Measurements from ENCODE around the gene LDLR.

DNA sequence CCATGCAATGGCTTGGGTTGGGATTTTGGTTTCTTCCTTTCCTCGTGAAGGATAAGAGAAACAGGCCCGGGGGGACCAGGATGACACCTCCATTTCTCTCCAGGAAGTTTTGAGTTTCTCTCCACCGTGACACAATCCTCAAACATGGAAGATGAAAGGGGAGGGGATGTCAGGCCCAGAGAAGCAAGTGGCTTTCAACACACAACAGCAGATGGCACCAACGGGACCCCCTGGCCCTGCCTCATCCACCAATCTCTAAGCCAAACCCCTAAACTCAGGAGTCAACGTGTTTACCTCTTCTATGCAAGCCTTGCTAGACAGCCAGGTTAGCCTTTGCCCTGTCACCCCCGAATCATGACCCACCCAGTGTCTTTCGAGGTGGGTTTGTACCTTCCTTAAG is 42.2 kb downstream of the LDLR start:
- no peak for TF ChIP-seq EZH2 (IDR thresholded peaks at IDR 0.05; ENCODE audit: low read depth)
- TF ChIP-seq CTCF (conservative IDR thresholded peaks at IDR 0.05), result no peak

All from PC-9 (cell line).